OCI-LY1 (cell line): Measurements from ENCODE around the gene SFI1.

Source experiments
- H2AFZ ChIP-seq: fragments of 200-600 bp; sonication (generic), shearing (Covaris generic); 2 replicates; pipeline ENCODE4 v1.6.0; 2014; ENCODE audit warnings: antibody characterized with exemption, mild to moderate bottlenecking, low read length
- H3F3A ChIP-seq: fragments of 200-600 bp; sonication (generic), shearing (Covaris generic); 2 replicates; pipeline ENCODE4 v1.6.0; 2014; ENCODE audit warnings: mild to moderate bottlenecking, antibody characterized with exemption, low read length, moderate library complexity; ENCODE audit not compliant: insufficient read depth
- H3K27ac ChIP-seq: fragments of 200-600 bp; sonication (generic); 2 replicates; pipeline ENCODE4 v1.5.1; 2014; ENCODE audit warnings: low read length, mixed run types, mild to moderate bottlenecking, low read depth; ENCODE audit not compliant: poor library complexity, severe bottlenecking
- H3K27me3 ChIP-seq: fragments of 200-600 bp; sonication (generic); 2 replicates; pipeline ENCODE4 v1.6.0; 2014; ENCODE audit warnings: antibody characterized with exemption, mild to moderate bottlenecking, low read length, moderate library complexity; ENCODE audit not compliant: insufficient read depth
- H3K36me3 ChIP-seq: fragments of 200-600 bp; sonication (generic); 2 replicates; pipeline ENCODE4 v1.6.1; 2014; ENCODE audit warnings: mild to moderate bottlenecking, antibody characterized with exemption, low read length, moderate library complexity, mixed read lengths; ENCODE audit not compliant: insufficient read depth
- H3K4me1 ChIP-seq: fragments of 200-600 bp; sonication (generic); 2 replicates; pipeline ENCODE4 v1.5.1; 2014; ENCODE audit warnings: mild to moderate bottlenecking, low read length, moderate library complexity; ENCODE audit not compliant: insufficient read depth, severe bottlenecking
- H3K4me2 ChIP-seq: fragments of 200-600 bp; sonication (generic), shearing (Covaris generic); 2 replicates; pipeline ENCODE4 v1.6.1; 2014; ENCODE audit warnings: low read length
- H3K4me3 ChIP-seq: fragments of 200-600 bp; sonication (generic); 2 replicates; pipeline ENCODE4 v1.5.1; 2014; ENCODE audit warnings: low read length, low read depth, mild to moderate bottlenecking, mixed read lengths; ENCODE audit not compliant: poor library complexity, severe bottlenecking
- H3K79me2 ChIP-seq: fragments of 200-600 bp; shearing (Covaris generic); 2 replicates; pipeline ENCODE4 v1.6.1; 2016; ENCODE audit warnings: mixed run types, low read length, mixed read lengths; ENCODE audit not compliant: insufficient read depth
- H3K9ac ChIP-seq: fragments of 200-600 bp; sonication (generic), shearing (Covaris generic); 2 replicates; pipeline ENCODE4 v1.6.1; 2014; ENCODE audit warnings: mild to moderate bottlenecking, low read length, mixed read lengths
- H3K9me2 ChIP-seq: fragments of 200-600 bp; sonication (generic), shearing (Covaris generic); 2 replicates; pipeline ENCODE4 v1.6.1; 2014; ENCODE audit warnings: low read depth, mild to moderate bottlenecking, low read length, mixed read lengths
- H3K9me3 ChIP-seq: fragments of 200-600 bp; shearing (Covaris generic); 2 replicates; pipeline ENCODE4 v1.6.1; 2014; ENCODE audit warnings: low read length, mixed read lengths
- H4K20me1 ChIP-seq: fragments of 200-600 bp; sonication (generic), shearing (Covaris generic); 2 replicates; pipeline ENCODE4 v1.6.0; 2016; ENCODE audit warnings: mild to moderate bottlenecking, low read length; ENCODE audit not compliant: insufficient read depth
- EZH2 ChIP-seq: fragments of 200-600 bp; sonication (generic), shearing (Covaris generic); IDR thresholded peaks from 2 replicates; pipeline ENCODE4 v1.8.0; 2017; ENCODE audit warnings: borderline replicate concordance, mixed run types, mild to moderate bottlenecking, antibody characterized with exemption, low read length, moderate library complexity, mixed read lengths
- TF ChIP-seq, protein P1 (sequence below): fragments of 200-600 bp; sonication (generic), shearing (Covaris generic); IDR thresholded peaks from 2 replicates; pipeline ENCODE4 v1.5.1; 2017; ENCODE audit warnings: mild to moderate bottlenecking, antibody characterized with exemption, low read length, moderate library complexity, mixed read lengths

SFI1 gene

DNA sequence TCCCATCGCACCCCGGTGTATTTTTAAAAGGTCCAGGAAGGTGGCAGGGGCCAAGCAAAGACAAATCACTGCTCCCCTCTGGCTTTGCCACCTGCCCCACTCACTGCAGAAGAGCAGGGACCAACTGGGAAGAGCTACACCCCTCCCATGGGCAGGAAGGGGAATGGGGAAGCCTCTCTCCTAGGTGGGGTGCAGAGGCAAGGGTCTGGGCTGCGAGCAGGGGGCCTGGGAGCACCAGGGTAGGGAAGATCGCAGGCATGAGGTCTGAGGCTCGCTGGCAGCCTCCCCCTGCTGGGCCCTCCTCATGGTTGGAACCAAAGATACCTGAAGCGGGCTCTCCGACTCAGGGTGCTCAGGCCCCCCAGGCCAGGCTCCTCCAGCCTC, 128.9 kb downstream of the SFI1 start:
- H3K27ac ChIP-seq, result no peak overlapping the region
- H3K36me3 ChIP-seq, result peaks cover 46% of the 10 kb centered on the region; the same call in 1 of the 2 replicates
- H3F3A ChIP-seq, result no peaks in the 10 kb centered on the region

DNA sequence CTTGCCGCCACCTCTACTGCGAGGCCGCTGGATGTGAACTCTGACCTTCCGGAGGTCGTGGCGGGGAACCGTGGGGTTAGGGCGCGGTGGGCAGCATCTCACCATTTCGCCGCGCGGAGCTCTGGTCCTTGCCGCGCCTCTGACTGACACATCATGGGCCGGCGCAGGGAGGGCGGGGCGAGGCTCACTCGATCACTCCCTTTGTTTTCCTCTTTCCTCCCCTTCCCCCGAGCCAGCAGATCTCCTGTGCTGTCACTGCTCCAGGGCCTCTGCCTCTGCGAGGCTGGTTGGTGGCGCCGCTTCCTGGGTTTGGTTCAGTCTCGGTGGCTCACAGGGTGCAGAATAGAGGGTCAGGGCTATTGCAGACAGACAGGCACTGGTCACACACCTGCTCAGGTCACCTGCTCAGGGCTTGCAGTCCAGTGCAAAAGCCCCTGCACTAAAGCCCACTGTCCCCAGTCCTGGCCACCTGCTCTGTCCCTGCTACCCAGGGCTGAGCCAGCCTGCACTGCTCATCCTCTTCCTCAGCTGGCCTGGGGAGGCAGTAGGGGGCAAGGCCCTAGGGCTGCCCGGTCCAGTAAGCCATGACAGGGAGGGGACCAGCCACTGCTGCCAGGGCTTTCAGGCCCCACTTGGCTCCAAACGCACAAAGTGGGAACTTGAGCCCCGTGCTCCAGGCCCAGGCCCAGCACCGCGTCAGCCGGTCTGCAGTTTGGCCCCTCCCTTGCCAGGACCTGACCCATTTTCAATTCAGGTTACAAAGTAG, 129.5 kb downstream of the SFI1 start:
- no peaks in the 10 kb centered on the region for H3K9me3 ChIP-seq
- H3F3A ChIP-seq, result no peaks in the 10 kb centered on the region
- peaks cover 40% of the 10 kb centered on the region; the same call in 1 of the 2 replicates for H3K36me3 ChIP-seq
- H3K9me2 ChIP-seq, result no peaks in the 10 kb centered on the region
- H3K9ac ChIP-seq, result no peak overlapping the region
- no peaks in the 10 kb centered on the region for H4K20me1 ChIP-seq
- H3K27ac ChIP-seq, result peak overlapping the region; percentile 63
- TF ChIP-seq, protein P1, sequence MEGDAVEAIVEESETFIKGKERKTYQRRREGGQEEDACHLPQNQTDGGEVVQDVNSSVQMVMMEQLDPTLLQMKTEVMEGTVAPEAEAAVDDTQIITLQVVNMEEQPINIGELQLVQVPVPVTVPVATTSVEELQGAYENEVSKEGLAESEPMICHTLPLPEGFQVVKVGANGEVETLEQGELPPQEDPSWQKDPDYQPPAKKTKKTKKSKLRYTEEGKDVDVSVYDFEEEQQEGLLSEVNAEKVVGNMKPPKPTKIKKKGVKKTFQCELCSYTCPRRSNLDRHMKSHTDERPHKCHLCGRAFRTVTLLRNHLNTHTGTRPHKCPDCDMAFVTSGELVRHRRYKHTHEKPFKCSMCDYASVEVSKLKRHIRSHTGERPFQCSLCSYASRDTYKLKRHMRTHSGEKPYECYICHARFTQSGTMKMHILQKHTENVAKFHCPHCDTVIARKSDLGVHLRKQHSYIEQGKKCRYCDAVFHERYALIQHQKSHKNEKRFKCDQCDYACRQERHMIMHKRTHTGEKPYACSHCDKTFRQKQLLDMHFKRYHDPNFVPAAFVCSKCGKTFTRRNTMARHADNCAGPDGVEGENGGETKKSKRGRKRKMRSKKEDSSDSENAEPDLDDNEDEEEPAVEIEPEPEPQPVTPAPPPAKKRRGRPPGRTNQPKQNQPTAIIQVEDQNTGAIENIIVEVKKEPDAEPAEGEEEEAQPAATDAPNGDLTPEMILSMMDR, result no peak
- no peak for TF ChIP-seq EZH2
- H3K4me2 ChIP-seq, result no peak overlapping the region; the same call in 1 of the 2 replicates
- H3K79me2 ChIP-seq, result no peaks in the 10 kb centered on the region
- H3K4me3 ChIP-seq, result no peak overlapping the region
- peaks cover 28% of the 10 kb centered on the region for H3K4me1 ChIP-seq
- no peaks in the 10 kb centered on the region for H3K27me3 ChIP-seq
- no peak overlapping the region for H2AFZ ChIP-seq

More for the DNA sequence above, 128.9 kb downstream of the SFI1 start:
- TF ChIP-seq, protein P1, result no peak
- no peak for TF ChIP-seq EZH2
- Histone ChIP-seq H3K4me1 (peaks cover 25% of the 10 kb centered on the region), H4K20me1 (no peaks in the 10 kb centered on the region), H2AFZ (no peak overlapping the region), H3K9ac (no peak overlapping the region), H3K27me3 (no peaks in the 10 kb centered on the region), H3K4me2 (no peak overlapping the region), H3K79me2 (no peaks in the 10 kb centered on the region), H3K9me3 (no peaks in the 10 kb centered on the region), H3K9me2 (no peaks in the 10 kb centered on the region), H3K4me3 (no peak overlapping the region)

DNA sequence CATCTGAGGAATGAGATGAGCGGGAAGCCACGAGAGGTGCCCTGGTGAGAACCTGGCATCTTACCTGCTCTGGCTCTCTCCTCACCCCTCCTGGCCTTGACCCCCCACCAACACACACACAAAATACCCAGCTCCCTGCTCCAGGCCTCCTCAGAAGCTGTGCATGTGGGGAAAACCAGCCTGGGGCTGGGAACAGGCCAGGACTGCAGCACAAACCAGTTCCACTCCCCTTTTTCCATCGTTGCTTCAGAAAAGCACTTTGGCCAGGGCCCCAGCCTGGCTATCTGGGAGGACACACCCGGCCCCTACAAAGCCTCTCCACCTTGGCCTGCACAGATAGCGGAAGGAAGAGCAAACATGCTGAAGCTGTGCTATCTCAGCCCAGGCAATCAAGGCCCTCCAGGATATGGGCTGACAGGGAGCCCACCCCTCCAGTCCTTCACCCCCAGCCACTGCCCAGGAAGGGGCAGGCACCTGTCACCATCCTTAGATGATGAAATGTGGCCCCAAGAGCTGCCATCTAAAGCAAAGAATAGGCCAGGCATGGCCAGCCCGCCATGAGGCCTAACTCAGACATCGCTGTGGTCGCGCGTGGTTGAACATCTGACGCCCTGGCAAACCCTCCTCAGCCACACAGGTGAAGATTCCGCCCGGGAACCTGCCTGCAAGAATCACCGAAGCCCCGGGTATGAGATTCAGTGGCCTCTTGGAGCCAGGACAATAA, 130.3 kb downstream of the SFI1 start:
- Histone ChIP-seq H4K20me1 (no peaks in the 10 kb centered on the region), H3K27ac (peak overlapping the region; percentile 63), H3K79me2 (no peaks in the 10 kb centered on the region), H3K9ac (peak overlapping the region; percentile 17; the same call in 1 of the 2 replicates), H3K27me3 (no peaks in the 10 kb centered on the region), H3K4me3 (no peak overlapping the region), H2AFZ (no peak overlapping the region), H3K9me3 (no peaks in the 10 kb centered on the region), H3K9me2 (no peaks in the 10 kb centered on the region), H3K4me1 (peaks cover 36% of the 10 kb centered on the region), H3K4me2 (peak overlapping the region; percentile 41; the same call in 1 of the 2 replicates), H3K36me3 (peaks cover 32% of the 10 kb centered on the region; the same call in 1 of the 2 replicates), H3F3A (0 out of 2 replicates have a peak, but pooled peaks cover 2% of the 10 kb centered on the region)
- TF ChIP-seq, protein P1, result no peak
- no peak for TF ChIP-seq EZH2
